ENCODE data around the gene SLC44A5.

SLC44A5 gene

DNA sequence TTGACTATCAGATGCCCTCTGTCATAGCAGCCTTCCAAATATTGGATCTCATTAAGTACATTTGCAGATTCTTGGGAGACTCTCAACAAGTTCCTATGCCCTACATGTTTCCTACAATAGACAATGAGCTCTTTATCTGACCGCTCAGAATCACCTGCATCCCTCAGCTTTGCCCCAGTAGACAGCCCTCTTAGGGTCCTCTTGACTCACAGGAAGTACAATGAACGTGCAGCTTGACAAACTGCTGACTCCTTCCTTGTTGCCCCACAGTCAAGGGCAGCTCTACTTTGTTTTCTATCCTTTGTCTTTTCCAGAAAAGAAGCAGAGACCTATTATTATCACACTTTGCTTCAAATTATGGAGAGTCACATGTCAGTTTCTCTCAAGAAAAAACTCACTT lies 27.6 kb downstream of the SLC44A5 start:
- DNase-seq (ENCODE audit: low spot score in 2 of 2) (no peak), ATAC-seq (replicated peaks; ENCODE audit: extremely low read depth, poor library complexity, severe bottlenecking) (no peak)
- H3K36me3 Mint-ChIP-seq (ENCODE audit: insufficient read depth): no peaks in the 10 kb centered on the region
- H3K4me3 Mint-ChIP-seq: no peak overlapping the region
- no peaks in the 10 kb centered on the region for H3K4me1 Mint-ChIP-seq
- H3K27me3 Mint-ChIP-seq: no peaks in the 10 kb centered on the region
- H3K27ac Mint-ChIP-seq (ENCODE audit: low read depth): no peak overlapping the region
- H3K9me3 Mint-ChIP-seq: no peaks in the 10 kb centered on the region

DNA sequence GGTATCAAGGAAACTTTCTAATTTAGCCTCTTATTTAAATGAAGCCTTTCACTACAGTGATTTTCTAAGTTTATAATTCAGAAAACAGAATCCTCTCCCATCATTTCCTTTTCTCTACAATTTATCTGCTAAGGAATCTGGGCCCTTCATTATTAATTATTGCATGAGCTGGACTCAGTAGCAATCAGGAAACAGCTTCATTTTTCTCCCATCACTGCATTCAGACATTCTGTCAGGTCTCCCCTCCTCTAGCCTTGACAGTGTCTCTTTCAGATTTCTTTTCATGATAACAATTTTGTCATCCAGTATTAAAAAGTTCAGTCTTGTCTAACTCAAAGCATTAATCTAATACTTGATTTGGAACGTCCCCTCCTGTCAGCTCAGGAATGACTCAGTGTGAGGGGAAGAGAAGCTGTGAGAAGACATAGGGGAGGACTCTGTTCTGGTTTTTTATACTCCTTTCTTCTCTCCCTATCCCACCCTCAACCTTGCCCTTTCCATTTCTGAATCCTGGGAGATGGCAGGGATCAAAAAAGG lies 28.1 kb downstream of the SLC44A5 start:
- no peak overlapping the region for H3K27ac Mint-ChIP-seq (ENCODE audit: low read depth)

DNA sequence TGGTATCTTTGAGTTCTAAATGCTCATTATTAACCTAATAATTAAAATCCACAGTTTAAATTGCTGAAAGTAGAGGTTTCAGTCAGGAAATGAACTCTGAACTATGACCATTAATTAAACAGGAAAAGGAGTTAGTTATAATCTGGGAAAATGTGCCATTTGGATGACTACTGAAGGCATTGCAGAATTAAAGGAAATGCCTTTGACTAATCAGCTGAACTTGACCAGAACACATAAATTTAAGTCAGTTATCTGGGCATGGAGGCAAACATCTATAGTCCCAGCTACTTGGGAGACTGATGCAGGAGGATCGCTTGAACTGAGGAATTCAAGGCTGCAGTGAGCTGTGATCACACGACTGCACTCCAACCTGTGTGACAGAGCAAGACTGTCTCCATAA lies 31.9 kb downstream of the SLC44A5 start:
- H3K27ac Mint-ChIP-seq (ENCODE audit: low read depth): no peak overlapping the region
- DNase-seq (ENCODE audit: low spot score in 2 of 2): no peak
- H3K9me3 Mint-ChIP-seq: no peaks in the 10 kb centered on the region
- no peaks in the 10 kb centered on the region for H3K4me1 Mint-ChIP-seq
- no peak overlapping the region for H3K4me3 Mint-ChIP-seq
- no peaks in the 10 kb centered on the region for H3K36me3 Mint-ChIP-seq (ENCODE audit: insufficient read depth)
- H3K27me3 Mint-ChIP-seq: peaks cover 10% of the 10 kb centered on the region
- no peak for ATAC-seq (replicated peaks; ENCODE audit: extremely low read depth, poor library complexity, severe bottlenecking)

More for the DNA sequence above, 28.1 kb downstream of the SLC44A5 start:
- DNase-seq (ENCODE audit: low spot score in 2 of 2) (no peak), ATAC-seq (replicated peaks; ENCODE audit: extremely low read depth, poor library complexity, severe bottlenecking) (no peak)
- Mint-ChIP-seq H3K27me3 (peaks cover under 1% of the 10 kb centered on the region), H3K4me1 (no peaks in the 10 kb centered on the region), H3K4me3 (no peak overlapping the region), H3K36me3 (ENCODE audit: insufficient read depth) (no peaks in the 10 kb centered on the region), H3K9me3 (no peaks in the 10 kb centered on the region)

DNA sequence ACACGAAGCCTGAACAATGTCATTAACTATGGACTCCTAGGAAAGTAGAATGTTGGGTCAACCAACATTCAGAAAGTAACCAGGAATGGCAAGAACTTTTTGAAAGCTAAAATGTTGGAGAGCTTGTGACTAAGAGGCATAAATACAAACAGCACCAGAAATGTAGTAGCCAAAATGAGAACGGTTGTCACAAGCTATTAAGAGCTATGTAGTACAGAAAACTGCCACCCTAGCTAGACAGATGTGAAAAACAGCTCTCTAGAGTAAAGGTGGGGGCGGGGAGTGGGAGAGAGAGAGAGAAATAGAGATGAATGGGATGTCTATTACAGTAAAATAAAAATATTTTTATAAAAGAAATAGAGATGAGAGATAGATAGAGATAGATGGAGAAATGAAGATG lies 35.1 kb downstream of the SLC44A5 start:
- no peaks in the 10 kb centered on the region for H3K9me3 Mint-ChIP-seq
- ATAC-seq (replicated peaks; ENCODE audit: extremely low read depth, poor library complexity, severe bottlenecking): no peak
- no peaks in the 10 kb centered on the region for H3K4me1 Mint-ChIP-seq
- no peak overlapping the region for H3K4me3 Mint-ChIP-seq
- no peak overlapping the region for H3K27ac Mint-ChIP-seq (ENCODE audit: low read depth)
- no peak for DNase-seq (ENCODE audit: low spot score in 2 of 2)
- peaks cover 10% of the 10 kb centered on the region for H3K27me3 Mint-ChIP-seq
- no peaks in the 10 kb centered on the region for H3K36me3 Mint-ChIP-seq (ENCODE audit: insufficient read depth)

DNA sequence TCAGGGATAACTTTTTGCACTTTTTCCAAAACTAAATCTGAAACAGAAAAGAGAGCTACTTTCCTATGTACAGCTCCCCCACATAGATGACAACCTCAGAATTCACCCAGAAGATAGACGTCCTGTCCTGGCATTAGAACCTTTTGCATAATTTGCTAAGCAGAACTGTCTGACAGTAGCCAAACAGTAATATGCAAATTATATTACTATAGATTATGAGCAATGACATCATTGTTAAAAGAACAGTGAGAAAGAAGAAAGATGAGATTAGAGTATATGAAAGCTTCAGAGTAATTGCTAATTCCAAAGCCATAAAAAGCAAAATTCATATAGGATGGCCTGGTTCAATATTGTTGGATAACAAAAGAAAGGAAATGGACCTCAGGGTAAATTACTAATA lies 43.7 kb downstream of the SLC44A5 start:
- peaks cover 2% of the 10 kb centered on the region for H3K36me3 Mint-ChIP-seq (ENCODE audit: insufficient read depth)
- DNase-seq (ENCODE audit: low spot score in 2 of 2) (no peak), ATAC-seq (replicated peaks; ENCODE audit: extremely low read depth, poor library complexity, severe bottlenecking) (no peak)
- no peak overlapping the region for H3K27ac Mint-ChIP-seq (ENCODE audit: low read depth)
- H3K27me3 Mint-ChIP-seq: peaks cover 28% of the 10 kb centered on the region
- no peaks in the 10 kb centered on the region for H3K9me3 Mint-ChIP-seq
- no peaks in the 10 kb centered on the region for H3K4me1 Mint-ChIP-seq
- no peak overlapping the region for H3K4me3 Mint-ChIP-seq

DNA sequence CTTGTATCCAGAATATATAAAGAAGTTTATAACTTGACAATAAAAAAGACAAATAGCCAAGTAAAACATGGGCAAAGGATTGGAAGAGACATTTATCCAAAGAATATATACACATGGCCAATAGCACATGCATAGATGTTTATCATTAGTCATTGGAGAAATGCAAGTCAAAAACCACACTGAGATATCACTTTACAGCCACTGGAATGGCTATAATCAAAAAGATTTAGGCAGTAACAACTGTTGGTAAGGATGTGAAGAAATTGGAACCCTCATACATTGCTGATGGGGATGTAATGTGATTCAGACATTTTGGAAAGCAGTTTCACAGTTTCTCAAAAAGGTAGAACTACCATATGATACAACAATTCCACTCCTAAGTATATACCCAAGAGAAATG lies 51.1 kb downstream of the SLC44A5 start:
- Mint-ChIP-seq H3K4me3 (no peak overlapping the region), H3K36me3 (ENCODE audit: insufficient read depth) (no peaks in the 10 kb centered on the region), H3K4me1 (no peaks in the 10 kb centered on the region), H3K27ac (ENCODE audit: low read depth) (no peak overlapping the region), H3K9me3 (no peaks in the 10 kb centered on the region), H3K27me3 (no peaks in the 10 kb centered on the region)
- DNase-seq (ENCODE audit: low spot score in 2 of 2) (no peak), ATAC-seq (replicated peaks; ENCODE audit: extremely low read depth, poor library complexity, severe bottlenecking) (no peak)

DNA sequence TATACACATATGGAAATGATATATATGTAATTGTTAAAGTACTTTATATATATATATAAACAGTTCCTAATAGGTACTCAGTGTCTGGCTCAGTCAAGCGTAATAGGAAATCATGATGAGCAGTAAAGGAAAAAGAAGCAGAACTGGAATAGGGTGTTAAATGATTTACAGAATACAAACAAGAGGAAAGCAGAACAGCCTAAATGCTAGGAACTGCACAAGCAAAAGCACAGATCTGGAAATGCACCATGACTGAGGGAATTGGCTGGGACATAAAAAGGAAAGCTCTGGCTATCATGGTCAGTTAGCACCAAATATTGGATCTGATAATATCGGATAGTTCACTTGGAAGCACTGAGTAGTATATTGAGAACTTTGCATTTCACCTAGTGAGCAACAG lies 51.8 kb downstream of the SLC44A5 start:
- H3K36me3 Mint-ChIP-seq (ENCODE audit: insufficient read depth): no peaks in the 10 kb centered on the region
- no peak overlapping the region for H3K27ac Mint-ChIP-seq (ENCODE audit: low read depth)

DNA sequence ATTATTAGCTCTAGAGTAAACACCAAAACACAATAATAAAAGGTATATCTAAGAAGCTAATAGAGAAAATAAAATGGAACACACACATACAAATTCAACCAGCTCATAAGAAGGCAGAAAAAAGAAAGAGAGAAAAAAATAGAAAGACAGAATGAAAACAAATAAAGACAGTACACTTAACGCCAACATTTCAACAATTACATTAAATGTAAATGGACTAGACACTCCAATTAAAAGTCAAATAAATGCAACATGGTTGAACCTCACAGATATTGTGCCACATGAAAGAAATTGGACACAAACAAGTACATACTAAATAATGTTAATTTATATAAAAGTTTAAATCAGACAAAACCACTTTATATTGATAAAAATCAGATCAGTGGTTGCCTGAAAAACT lies 56.0 kb downstream of the SLC44A5 start:
- H3K9me3 Mint-ChIP-seq: no peaks in the 10 kb centered on the region
- no peaks in the 10 kb centered on the region for H3K4me1 Mint-ChIP-seq
- H3K4me3 Mint-ChIP-seq: no peak overlapping the region
- no peak overlapping the region for H3K27ac Mint-ChIP-seq (ENCODE audit: low read depth)
- no peaks in the 10 kb centered on the region for H3K36me3 Mint-ChIP-seq (ENCODE audit: insufficient read depth)
- no peak for ATAC-seq (replicated peaks; ENCODE audit: extremely low read depth, poor library complexity, severe bottlenecking)
- no peaks in the 10 kb centered on the region for H3K27me3 Mint-ChIP-seq
- no peak for DNase-seq (ENCODE audit: low spot score in 2 of 2)

More for the DNA sequence above, 51.8 kb downstream of the SLC44A5 start:
- H3K27me3 Mint-ChIP-seq: no peaks in the 10 kb centered on the region
- H3K4me3 Mint-ChIP-seq: no peak overlapping the region
- no peaks in the 10 kb centered on the region for H3K9me3 Mint-ChIP-seq
- no peaks in the 10 kb centered on the region for H3K4me1 Mint-ChIP-seq
- ATAC-seq (replicated peaks; ENCODE audit: extremely low read depth, poor library complexity, severe bottlenecking) (no peak), DNase-seq (ENCODE audit: low spot score in 2 of 2) (no peak)

DNA sequence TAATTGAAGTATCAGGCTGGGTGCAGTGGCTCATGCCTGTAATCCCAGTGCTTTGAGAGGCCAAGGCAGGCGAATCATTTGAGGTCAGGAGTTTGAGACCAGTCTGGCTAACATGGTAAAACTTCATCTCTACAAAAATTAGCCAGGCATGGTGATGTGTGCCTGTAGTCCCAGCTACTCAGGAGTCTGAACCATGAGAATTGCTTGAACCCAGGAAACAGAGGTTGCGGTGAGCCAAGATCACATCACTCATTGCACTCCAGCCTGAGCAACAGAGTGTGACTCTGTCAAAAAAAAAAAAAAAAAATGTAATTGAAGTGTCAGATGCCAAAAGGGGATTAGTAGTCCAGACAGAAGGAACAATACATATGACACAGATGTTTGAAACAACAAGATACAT lies 56.7 kb downstream of the SLC44A5 start:
- H3K4me1 Mint-ChIP-seq: no peaks in the 10 kb centered on the region
- DNase-seq (ENCODE audit: low spot score in 2 of 2) (no peak), ATAC-seq (replicated peaks; ENCODE audit: extremely low read depth, poor library complexity, severe bottlenecking) (no peak)
- H3K4me3 Mint-ChIP-seq: no peak overlapping the region
- no peak overlapping the region for H3K27ac Mint-ChIP-seq (ENCODE audit: low read depth)
- no peaks in the 10 kb centered on the region for H3K27me3 Mint-ChIP-seq
- H3K9me3 Mint-ChIP-seq: no peaks in the 10 kb centered on the region
- H3K36me3 Mint-ChIP-seq (ENCODE audit: insufficient read depth): no peaks in the 10 kb centered on the region

DNA sequence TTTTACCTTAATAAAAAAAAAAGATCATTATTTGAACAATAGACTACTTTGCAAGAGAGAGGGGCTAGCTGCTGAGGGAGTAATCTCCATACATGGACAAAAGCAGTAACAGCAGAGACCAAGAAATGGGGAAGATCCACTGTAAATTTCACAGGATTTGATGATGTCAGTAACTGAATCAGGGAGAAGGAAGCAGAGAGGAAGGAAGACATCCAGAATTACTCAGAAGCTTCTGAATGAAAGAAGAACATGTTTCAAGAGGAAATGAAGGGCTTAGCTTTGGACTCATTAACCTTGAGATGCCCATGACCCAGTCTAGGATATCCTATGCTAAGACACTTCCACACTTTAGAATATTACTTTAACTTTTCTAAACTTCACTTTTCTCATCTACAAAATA lies 60.4 kb downstream of the SLC44A5 start:
- Mint-ChIP-seq H3K27me3 (no peaks in the 10 kb centered on the region), H3K4me3 (no peak overlapping the region), H3K27ac (ENCODE audit: low read depth) (no peak overlapping the region), H3K36me3 (ENCODE audit: insufficient read depth) (no peaks in the 10 kb centered on the region), H3K4me1 (no peaks in the 10 kb centered on the region), H3K9me3 (no peaks in the 10 kb centered on the region)
- no peak for DNase-seq (ENCODE audit: low spot score in 2 of 2)
- ATAC-seq (replicated peaks; ENCODE audit: extremely low read depth, poor library complexity, severe bottlenecking): no peak

DNA sequence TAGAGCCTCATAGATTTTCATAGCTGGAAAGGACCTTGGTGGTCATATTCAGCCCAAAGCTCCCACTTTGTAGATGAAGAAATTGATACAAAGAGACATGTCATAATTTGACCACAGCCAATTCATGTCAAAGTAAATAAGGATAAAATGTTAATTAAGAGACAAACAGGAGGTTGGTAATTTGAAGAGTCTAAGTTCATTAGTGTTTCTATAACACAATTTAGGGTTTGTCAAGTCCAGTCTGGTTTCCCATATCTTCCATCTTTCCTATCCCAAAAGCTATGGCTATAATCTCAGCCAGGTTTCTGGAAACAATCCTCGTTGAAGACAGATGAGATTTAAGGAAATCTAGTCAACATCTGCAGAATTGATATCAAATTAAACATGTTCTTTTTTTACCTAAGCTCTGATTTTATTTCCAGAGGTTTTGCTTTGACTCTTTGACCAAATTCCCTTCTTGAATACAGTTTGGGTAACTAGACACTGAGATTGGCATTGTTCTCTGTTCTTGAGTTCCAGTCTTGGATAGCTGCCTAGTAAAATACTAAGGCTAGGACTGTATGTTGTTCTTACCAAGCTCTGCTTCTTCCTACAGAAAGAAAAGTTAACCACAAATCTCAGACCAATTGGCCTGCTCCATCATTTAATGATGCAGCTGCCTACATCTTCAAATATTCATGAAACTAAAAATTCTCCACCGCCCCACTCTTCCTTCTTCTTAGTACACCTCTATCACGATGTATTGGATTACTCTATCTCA lies 62.0 kb downstream of the SLC44A5 start:
- H3K27me3 Mint-ChIP-seq: no peaks in the 10 kb centered on the region
- no peak overlapping the region for H3K27ac Mint-ChIP-seq (ENCODE audit: low read depth)
- no peaks in the 10 kb centered on the region for H3K9me3 Mint-ChIP-seq
- H3K4me1 Mint-ChIP-seq: no peaks in the 10 kb centered on the region
- no peaks in the 10 kb centered on the region for H3K36me3 Mint-ChIP-seq (ENCODE audit: insufficient read depth)
- no peak overlapping the region for H3K4me3 Mint-ChIP-seq
- no peak for DNase-seq (ENCODE audit: low spot score in 2 of 2)
- no peak for ATAC-seq (replicated peaks; ENCODE audit: extremely low read depth, poor library complexity, severe bottlenecking)

DNA sequence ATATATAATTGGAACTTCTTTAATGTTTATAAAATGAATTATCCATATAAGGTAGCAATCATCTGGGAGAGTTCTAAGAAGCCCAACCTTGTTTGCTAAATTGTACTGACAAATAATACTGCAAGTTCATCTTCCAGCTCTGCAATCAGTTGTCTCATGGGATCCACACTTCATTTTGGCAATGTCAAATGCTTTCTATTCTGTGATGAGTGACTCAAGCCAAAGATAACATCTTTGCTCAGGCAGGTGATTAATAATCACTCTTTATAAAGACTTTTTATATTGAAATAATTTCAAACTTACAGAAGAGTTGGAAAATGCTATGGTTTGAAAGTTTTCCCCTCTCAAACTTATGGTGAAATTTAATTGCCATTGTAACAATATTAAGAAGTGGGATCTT lies 67.2 kb downstream of the SLC44A5 start:
- Mint-ChIP-seq H3K4me3 (no peak overlapping the region), H3K27me3 (no peaks in the 10 kb centered on the region), H3K36me3 (ENCODE audit: insufficient read depth) (no peaks in the 10 kb centered on the region), H3K9me3 (no peaks in the 10 kb centered on the region), H3K27ac (ENCODE audit: low read depth) (no peak overlapping the region), H3K4me1 (no peaks in the 10 kb centered on the region)
- no peak for ATAC-seq (replicated peaks; ENCODE audit: extremely low read depth, poor library complexity, severe bottlenecking)
- DNase-seq (ENCODE audit: low spot score in 2 of 2): no peak

DNA sequence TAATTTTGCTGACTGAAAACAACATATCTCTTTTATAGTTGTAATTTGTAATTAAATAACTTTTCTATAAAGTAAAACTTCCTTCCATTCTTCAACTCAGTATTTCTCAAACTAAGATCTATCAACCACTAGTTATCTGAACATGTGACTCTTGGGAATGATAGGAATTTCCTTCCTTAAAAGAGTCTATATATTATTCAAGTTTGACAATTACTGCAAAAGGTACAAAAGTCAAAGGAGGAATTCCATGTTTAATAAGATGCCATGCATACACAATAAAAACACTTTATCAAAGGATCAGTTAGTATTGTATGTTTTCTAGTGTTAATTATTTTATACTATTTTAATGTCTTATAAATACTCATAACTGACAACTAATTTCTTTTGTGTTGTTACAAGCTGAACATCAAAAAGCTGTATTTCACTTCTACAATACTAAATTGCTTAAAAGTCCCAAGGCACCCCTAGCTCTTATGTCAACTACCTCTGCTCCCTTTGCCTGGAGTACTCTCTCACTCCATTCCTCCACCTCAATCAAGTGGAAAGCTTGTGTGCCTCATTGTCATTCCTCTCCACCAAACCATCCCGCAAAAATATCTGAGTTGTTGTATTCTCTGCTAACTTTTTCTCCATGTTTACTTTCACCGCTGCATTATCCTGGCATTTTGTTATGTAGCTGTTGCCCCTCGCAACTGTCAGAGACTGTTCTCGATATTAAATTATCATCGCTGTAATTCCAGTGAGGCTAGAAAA lies 67.9 kb downstream of the SLC44A5 start:
- no peak overlapping the region for H3K4me3 Mint-ChIP-seq
- no peaks in the 10 kb centered on the region for H3K27me3 Mint-ChIP-seq
- H3K36me3 Mint-ChIP-seq (ENCODE audit: insufficient read depth): no peaks in the 10 kb centered on the region
- DNase-seq (ENCODE audit: low spot score in 2 of 2) (no peak), ATAC-seq (replicated peaks; ENCODE audit: extremely low read depth, poor library complexity, severe bottlenecking) (no peak)
- H3K9me3 Mint-ChIP-seq: no peaks in the 10 kb centered on the region
- H3K4me1 Mint-ChIP-seq: no peaks in the 10 kb centered on the region
- H3K27ac Mint-ChIP-seq (ENCODE audit: low read depth): no peak overlapping the region

Measured in central memory CD8-positive, alpha-beta T cell (primary cell).